Calu3 (cell line): ENCODE measurements around the gene ZCCHC24. TPM values are rescaled to one million over a fixed set of nuclear protein-coding genes. Genes with fewer than 3 reads are reported as not detected.

Experiments used
- BruUV-seq: library from RNA; stranded (reverse); fragments of 400-500 nt; replicated peaks from 2 replicates; lab custom pipeline; 2021; lab: Mats Ljungman, UMichigan
- CTCF ChIA-PET: fragments of 300-600 bp; sonication (Branson Sonifier 250); formaldehyde crosslinking; loops from one replicate; lab custom pipeline; 2022; ENCODE audit warnings: antibody characterized with exemption; lab: Charles Lee
- DNase-seq: peaks from one replicate; pipeline ENCODE4 v3.0.0; 2022
- H3K27ac Mint-ChIP-seq: one replicate; pipeline ENCODE4 v1.8.0; 2022; ENCODE audit warnings: mixed read lengths; ENCODE audit not compliant: unreplicated experiment
- H3K27me3 Mint-ChIP-seq: one replicate; pipeline ENCODE4 v1.8.0; 2022; ENCODE audit warnings: mixed read lengths; ENCODE audit not compliant: unreplicated experiment
- H3K36me3 Mint-ChIP-seq: one replicate; pipeline ENCODE4 v1.8.0; 2022; ENCODE audit warnings: mild to moderate bottlenecking, moderate library complexity, mixed read lengths; ENCODE audit not compliant: insufficient read depth, unreplicated experiment
- H3K4me1 Mint-ChIP-seq: one replicate; pipeline ENCODE4 v1.8.0; 2022; ENCODE audit warnings: mild to moderate bottlenecking, low read depth, mixed read lengths; ENCODE audit not compliant: unreplicated experiment
- H3K4me3 Mint-ChIP-seq: one replicate; pipeline ENCODE4 v1.8.0; 2022; ENCODE audit warnings: mild to moderate bottlenecking, low read depth, moderate library complexity, mixed read lengths; ENCODE audit not compliant: unreplicated experiment
- H3K9me3 Mint-ChIP-seq: one replicate; pipeline ENCODE4 v1.8.0; 2022; ENCODE audit warnings: low read depth, mixed read lengths; ENCODE audit not compliant: unreplicated experiment
- CTCF ChIP-seq: fragments of 200-600 bp; IDR thresholded peaks from one replicate; pipeline ENCODE4 v1.8.0; 2022; ENCODE audit warnings: antibody characterized with exemption; ENCODE audit not compliant: unreplicated experiment
- intact Hi-C: fragments of 100-400 bp; cut with micrococcal nuclease; formaldehyde crosslinking; loops from one replicate; pipeline ENCODE4 v1.10.0; 2022; ENCODE audit not compliant: unreplicated experiment
- total RNA-seq: library from RNA; stranded (reverse); gene quantifications from 2 replicates; pipeline ENCODE4 v1.2.3, GENCODE V29; 2022

The ZCCHC24 gene
- total RNA-seq, 1 experiment from 2014 or later, result 1.4 TPM

GRCh38 chr10:79356104-79356503 is 89.3 kb downstream of the ZCCHC24 start:
- DNase-seq, result no peak

GRCh38 chr10:79355420-79356017 is 89.9 kb downstream of the ZCCHC24 start:
- intact Hi-C loops, result no loop called here
- DNase-seq, result no peak
- Mint-ChIP-seq H3K4me1 (no peaks in the 10 kb centered on the region), H3K4me3 (no peak overlapping the region), H3K36me3 (peaks cover 29% of the 10 kb centered on the region), H3K27me3 (no peaks in the 10 kb centered on the region), H3K9me3 (no peaks in the 10 kb centered on the region), H3K27ac (no peak overlapping the region)
- CTCF ChIA-PET, result interaction anchor here (0.6 kb wide), 1 partner anchor 125 kb away, joined by 3 read pairs; no protein-coding TSS in a partner anchor
- BruUV-seq, result no TSS peak
- no peak for TF ChIP-seq CTCF

More at GRCh38 chr10:79356104-79356503, 89.3 kb downstream of the ZCCHC24 start:
- no peaks in the 10 kb centered on the region for H3K9me3 Mint-ChIP-seq
- H3K27ac Mint-ChIP-seq, result no peak overlapping the region
- no peak overlapping the region for H3K4me3 Mint-ChIP-seq
- H3K27me3 Mint-ChIP-seq, result no peaks in the 10 kb centered on the region
- intact Hi-C loops, result no loop called here
- H3K36me3 Mint-ChIP-seq, result peaks cover 23% of the 10 kb centered on the region
- H3K4me1 Mint-ChIP-seq, result no peaks in the 10 kb centered on the region
- BruUV-seq, result no TSS peak
- CTCF ChIA-PET, result interaction anchor here (0.6 kb wide), 1 partner anchor 124 kb away, joined by 3 read pairs; no protein-coding TSS in a partner anchor
- no peak for TF ChIP-seq CTCF

GRCh38 chr10:79354615-79355014 is 90.8 kb downstream of the ZCCHC24 start:
- Mint-ChIP-seq H3K9me3 (no peaks in the 10 kb centered on the region), H3K4me3 (no peak overlapping the region), H3K36me3 (peaks cover 29% of the 10 kb centered on the region), H3K27me3 (no peaks in the 10 kb centered on the region), H3K4me1 (no peaks in the 10 kb centered on the region), H3K27ac (no peak overlapping the region)
- intact Hi-C loops, result no loop called here
- no TSS peak for BruUV-seq
- no peak for DNase-seq
- no peak for TF ChIP-seq CTCF
- CTCF ChIA-PET, result no interaction called here

- CTCF ChIA-PET, result no interaction called here
- no peak for DNase-seq
- Mint-ChIP-seq H3K4me3 (no peak overlapping the region), H3K36me3 (peaks cover 29% of the 10 kb centered on the region), H3K9me3 (no peaks in the 10 kb centered on the region), H3K27me3 (no peaks in the 10 kb centered on the region), H3K27ac (no peak overlapping the region), H3K4me1 (no peaks in the 10 kb centered on the region)
- TF ChIP-seq CTCF, result no peak
- TSS peak; percentile 5 for BruUV-seq
- intact Hi-C loops, result no loop called here
These were observed 91.3 kb downstream of the ZCCHC24 start for GRCh38 chr10:79354141-79354540.
